Activated naive CD4-positive, alpha-beta T cell treated with Interleukin-2 at 50 U/mL for 16 hours (primary cell): ENCODE measurements around the gene SAFB2.
"Not testable (repeated sequence)": the region's sequence is repeated elsewhere in the genome, so short reads cannot be mapped to it uniquely, and the experiment has no call there.

Experiments used
- DNase-seq: peaks from one replicate; pipeline ENCODE4 v3.0.0-alpha.2; 2020

The SAFB2 gene

DNA sequence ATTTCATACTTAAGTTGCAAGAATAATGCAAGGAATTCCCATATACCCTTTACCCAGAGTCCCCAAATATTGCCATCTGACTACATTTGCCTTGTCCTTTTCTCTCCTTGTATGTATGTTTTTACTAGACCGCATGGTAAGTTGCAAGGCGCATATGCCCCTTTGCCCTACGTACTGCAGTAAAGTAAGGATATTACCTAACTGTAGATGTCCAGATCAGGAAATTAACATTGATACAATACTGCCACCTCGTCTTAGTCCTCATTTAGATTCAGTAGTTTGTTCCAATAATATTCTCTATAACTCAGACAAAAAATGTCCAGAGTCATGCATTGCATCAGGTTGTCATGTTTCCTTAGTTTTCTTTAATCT is 9.7 kb upstream of the SAFB2 start:
- DNase-seq: no peak

DNA sequence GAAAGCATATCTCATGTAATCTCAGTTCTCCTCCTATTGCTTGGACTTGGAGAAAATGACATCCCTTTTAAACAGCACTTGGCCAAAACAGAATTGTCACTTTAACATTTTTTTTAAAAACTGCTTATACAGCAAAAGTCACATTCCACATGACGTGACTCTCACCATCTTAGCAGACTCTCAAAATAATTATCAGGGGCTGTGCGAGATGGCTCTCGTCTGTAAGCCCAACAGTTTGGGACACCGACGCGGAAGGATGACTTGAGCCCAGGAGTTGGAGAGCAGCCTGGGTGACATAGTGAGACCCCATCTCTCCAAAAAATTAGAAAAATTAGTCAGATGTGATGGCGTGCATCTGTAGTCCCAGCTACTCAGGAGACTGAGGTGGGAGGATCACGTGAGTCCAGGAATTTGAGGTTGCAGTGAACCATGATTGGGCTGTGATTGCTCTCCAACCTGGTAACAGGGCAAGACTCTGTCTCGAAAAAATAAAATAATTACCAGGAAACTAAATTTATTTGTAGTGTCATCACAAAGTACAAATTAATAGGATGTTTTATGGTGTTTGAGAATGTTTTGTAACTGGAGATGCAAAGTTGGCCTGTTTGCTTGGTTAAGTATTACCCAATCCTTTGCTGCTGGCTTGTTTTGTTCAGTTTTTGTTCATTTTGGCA is 9.1 kb upstream of the SAFB2 start:
- no peak for DNase-seq

- DNase-seq: no peak
Measured at GRCh38 chr19:5628919-5629481, 6.4 kb upstream of the SAFB2 start.

GRCh38 chr19:5628461-5628860 is 5.9 kb upstream of the SAFB2 start:
- DNase-seq: no peak

GRCh38 chr19:5627395-5627904 is 4.9 kb upstream of the SAFB2 start:
- peak; percentile 15 for DNase-seq

DNA sequence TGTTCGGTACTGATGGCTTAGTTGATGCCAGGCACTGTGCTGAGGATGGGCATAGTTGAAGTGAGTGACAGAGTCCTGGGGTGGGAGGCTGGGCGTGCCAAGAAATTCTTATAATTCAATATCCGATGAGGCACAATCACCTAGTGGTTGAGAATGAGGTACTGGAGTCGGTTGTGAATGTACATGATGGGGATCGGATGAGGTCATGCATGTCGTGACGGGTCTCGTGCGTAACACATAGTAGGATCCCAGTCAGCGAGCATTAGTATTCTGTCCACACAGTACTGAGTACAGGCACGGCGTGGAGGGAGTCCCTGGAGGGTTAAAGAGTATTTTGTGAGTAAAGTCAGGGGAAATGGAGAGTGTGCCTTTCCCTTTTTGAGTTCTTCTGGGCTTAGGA is 3.1 kb upstream of the SAFB2 start:
- DNase-seq: no peak

DNA sequence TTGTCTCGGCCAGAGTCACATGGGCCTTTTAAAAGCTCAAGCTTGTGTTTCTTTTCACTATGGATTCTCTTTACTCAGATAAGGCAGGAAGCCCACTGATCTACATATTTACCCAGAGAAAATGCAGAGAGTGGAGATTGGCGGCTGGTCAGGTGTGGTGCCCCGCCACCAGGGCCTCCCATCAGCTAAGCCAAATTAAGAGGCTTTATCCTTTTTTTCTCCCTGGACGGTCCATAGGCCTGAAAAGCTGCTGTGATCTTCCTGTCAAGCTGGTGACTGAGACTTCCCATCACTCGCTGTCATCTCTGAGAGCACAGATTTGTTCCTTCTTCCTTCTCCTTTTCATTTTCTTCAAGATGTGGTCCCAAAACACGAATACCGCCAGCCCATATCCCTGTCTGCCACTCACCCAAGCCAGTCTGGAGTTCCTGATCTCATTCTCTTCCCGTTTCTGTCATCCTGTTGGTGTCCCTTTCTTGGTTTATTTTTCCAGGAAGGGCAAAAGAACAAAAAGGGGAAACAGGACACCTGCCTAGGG is 2.2 kb upstream of the SAFB2 start:
- DNase-seq: no peak

DNA sequence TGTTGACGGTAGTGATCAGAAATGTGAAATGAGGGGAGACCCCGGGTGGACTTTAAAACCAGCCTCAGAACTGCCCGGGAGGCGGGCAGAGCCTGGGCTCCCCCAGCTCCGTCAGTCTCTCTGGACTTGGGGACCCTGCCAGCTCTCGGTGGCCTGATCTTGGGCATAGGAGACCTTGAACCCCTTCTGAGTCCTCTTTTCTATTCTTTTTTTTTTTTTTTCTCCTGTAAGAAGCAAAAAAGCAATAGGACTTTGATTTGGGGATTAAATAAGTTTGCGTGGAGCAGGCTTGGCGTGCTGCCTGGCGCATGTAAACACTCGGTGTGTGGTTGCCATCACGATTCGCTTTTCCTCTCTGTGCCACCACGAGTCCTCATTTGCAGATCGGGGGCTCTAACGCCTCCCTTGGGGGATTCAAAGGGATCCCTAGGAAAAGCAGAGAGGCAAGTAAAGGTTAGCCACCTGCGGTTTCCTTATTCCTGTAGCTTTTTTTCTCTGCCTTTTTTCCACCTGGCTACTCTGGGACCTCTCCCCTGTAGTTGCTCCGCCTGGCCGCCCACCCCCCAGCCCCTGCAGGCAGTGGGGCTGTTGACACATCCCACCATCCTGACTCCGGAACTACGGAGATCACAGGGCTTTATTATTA is 1.6 kb upstream of the SAFB2 start:
- DNase-seq: peak; percentile 29

DNA sequence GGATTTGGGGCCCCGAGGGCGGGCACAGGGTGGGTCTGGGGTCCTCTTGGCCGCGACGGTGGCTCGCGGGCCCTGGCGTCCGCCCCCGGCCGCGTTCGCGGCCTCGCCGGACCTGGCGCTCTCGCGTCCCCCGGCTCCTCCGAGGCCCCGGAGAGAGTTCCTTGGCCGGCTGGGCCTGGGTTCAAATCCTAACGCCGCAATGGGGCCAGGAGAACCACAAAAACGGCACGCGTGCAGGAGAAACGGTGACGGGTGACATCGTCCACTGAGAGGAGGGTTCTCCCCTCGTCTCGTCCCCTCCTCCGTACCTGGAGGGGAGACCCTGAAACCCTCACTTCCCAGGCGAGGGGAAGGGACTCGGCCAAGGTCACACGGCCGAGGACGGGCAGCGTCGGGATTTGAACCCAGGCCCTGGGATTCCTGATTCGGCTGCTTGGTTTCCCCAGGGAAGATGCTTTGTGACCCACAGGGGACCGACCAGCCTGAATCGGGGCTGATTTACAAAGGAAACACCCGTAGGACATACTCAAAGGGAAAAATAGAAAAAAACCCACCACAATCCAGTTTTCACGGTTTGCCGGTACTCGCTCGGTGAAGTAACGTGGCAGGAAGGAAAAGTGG is 931 bp upstream of the SAFB2 start:
- peak; percentile 29 for DNase-seq

DNA sequence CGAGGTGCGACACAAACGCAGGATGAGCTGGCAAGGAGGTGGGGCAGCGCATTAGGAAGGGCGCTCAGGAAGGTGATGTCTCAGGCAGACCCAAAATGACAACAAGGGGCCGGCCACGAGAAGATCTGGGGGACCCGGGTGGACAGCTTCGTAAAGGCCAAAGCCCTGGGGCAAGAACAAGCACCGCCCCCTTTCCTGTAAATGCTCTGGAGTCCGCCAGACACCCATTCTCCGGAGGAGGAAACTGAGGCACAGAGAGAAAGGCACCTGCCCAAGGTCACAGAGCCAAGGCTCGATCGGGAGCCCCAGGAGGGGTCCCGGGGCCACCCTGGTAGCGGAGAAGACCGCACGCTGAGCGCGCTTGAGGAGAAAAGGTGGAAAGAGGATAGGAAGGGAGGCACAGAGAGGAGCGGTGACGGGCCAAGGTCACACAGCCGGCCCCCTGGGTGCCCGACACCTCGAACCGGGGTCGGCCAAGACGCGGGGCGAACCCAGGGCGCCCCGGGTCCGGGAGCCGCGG is 571 bp downstream of the SAFB2 start:
- DNase-seq: peak; percentile 39

GRCh38 chr19:5621311-5621944 is 1.1 kb downstream of the SAFB2 start:
- no peak for DNase-seq

DNA sequence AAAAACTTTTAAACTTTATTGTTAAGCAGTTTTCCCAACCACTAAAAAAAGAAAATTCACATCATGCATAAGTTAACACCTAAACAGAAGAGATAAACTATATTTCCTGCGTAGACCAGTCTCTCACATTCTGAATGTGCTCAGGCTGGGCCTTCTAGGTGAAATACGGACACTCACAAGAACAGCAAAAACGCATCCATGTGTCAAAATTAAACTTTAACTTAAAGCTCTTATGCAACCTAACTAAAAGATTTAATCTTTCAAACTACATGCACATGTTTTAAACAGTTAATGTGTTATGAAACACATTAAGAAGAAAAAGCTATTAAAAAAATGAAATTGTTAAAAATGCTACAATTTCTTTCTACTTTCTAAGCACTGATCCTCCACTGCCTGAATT is 2.6 kb downstream of the SAFB2 start:
- no peak for DNase-seq

DNA sequence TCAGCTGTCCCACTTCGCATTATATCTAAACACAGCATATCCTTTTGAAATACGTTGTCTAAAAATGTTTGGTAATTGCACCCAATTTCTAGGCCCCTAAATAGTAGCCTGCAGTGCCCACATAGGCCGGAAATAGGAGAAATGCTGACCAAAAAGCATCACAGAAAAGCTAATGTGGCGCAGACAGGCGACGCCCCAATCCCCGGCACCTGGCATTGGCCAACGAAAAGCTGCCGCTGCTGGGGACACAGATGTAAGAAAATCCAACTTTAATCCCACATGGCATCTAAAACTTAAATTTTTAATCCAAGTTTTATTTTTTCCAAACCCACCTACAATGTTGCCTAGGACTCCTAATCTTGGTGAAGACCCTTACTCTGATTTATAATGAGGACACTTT is 4.0 kb downstream of the SAFB2 start:
- no peak for DNase-seq

- DNase-seq: no peak
Measured at GRCh38 chr19:5617080-5617479, 5.5 kb downstream of the SAFB2 start.

GRCh38 chr19:5615756-5616327 is 6.7 kb downstream of the SAFB2 start:
- no peak for DNase-seq

- DNase-seq: no peak
Measured at GRCh38 chr19:5612891-5613865, 9.4 kb downstream of the SAFB2 start.

DNA sequence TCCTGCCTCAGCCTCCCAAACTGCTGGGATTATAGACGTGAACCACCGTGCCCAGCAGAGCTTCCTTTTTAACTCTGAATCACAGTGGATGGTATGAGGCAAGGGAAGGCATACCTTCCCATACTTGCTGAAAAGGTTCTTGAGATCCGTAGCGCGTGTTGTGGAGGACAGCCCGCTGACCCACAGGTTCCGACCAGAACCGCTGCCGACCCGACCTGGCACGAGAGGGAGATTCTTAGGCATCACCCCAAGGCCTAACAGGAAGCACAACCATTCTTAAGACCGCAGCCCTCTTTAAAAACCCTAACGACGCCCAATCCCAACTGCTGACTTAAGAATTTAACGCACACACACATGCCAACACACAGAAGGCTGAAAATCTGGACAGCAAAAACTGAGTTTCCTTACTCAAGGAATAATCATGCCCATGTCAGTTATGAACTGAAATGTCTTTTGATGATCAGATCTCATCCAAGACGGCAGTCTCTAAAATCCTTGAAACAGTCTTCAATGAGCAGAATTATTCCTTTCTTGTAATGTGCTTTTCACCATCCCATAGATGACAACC is 12.6 kb downstream of the SAFB2 start:
- DNase-seq: no peak

DNA sequence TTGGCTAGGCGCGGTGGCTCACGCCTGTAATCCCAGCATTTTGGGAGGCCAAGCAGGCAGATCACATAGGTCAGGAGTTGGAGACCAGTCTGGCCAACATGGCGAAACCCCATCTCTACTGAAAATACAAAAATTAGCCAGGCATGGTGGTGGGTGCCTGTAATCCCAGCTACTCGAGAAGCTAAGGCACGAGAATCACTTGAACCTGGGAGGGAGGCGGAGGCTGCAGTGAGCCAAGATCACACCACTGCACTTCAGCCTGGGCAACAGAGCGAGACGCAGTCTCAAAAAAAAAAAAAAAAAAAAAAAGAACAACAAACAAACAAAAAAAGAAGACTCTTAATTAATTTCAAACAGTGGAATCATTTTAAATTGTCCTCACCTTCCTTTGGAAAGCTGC is 13.8 kb downstream of the SAFB2 start:
- not testable (repeated sequence) for DNase-seq

DNA sequence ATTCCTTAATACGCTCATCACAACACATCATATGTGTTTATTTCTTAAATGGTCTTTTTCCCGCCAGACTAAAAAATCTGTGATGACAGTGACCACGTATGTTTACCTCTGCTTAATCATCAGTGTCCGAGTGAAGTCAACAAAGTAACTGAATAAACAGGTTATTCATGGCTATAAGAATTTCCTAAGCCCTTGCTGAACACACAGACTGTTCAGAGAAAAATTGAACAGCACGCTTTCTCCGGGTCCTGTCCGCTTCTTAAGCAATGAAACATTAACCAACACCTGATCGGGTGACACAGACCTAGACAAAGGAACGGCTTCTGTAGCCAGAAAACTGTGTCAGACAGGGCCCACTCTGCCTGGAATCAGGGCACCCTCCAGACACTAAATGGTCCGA is 14.3 kb downstream of the SAFB2 start:
- no peak for DNase-seq

DNA sequence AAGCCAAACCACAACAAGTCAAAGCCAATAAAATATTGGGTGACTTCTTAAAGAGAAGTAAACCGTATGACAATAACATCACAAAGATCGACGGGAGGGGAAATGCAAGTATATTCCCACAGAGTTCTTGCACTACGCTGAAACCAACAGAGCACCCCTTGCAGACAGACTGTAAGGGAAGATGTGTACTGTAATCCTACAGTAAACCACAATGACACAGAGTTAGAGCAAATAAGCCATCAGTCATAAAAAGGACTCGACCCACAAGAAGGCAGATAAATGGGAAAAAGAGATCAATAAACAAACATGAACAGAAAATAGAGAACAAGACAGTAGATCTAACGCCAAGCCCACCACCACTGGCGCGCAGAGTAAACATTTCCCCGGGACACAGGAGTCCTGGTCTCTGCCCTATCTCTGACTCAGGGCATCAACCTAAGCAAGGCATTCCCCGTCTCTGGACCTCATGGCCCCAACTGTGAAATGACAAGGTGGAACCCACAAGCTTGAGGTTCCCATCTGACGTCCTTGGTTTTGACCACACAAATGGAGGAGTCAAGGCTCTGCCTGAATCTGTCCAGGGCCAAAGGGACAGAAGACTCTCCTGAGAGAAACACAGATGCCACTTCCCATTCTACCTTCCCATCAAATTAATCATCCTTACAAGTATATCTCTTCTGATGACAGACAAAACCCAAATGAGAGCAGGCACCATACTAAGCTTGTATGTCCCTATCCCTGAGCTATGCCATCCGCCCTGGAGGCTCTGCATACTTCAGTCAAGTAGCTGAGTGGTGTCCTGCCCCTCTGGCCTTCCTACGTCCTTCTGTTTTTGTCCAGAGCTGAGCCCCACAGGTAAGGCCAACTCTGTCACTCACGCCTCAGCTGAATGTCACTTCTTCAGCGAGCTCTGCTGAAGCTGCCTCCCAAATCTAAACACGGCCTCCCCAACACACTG is 15.0 kb downstream of the SAFB2 start:
- DNase-seq: no peak
